ENCODE measurements around the gene FER.
"Not testable (repeated sequence)": the region's sequence is repeated elsewhere in the genome, so short reads cannot be mapped to it uniquely, and the experiment has no call there.

FER gene

DNA sequence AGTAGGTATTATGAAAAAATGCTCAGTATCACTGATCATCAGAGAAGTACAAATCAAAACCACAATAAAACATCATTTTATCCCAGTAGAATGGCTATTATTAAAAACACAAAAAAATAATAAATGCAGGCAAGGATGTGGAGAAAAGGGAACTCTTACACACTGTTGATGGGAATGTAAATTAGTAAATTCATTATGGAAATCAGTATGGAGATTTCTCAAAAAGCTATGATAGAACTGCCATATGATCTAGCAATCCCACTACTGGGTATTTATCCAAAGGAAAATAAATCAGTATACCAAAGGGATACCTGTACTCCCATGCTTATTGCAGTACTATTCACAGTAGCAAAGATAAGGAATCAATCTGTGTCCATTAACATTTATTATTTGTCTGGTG lies 209.6 kb downstream of the FER start:
- no peak for DNase-seq (ENCODE audit: low read depth)

- no peak for DNase-seq (ENCODE audit: low read depth)
Measured at GRCh38 chr5:108966910-108967309, 219.2 kb downstream of the FER start.

GRCh38 chr5:108974594-108974993 lies 226.9 kb downstream of the FER start:
- DNase-seq (ENCODE audit: low read depth): no peak

DNA sequence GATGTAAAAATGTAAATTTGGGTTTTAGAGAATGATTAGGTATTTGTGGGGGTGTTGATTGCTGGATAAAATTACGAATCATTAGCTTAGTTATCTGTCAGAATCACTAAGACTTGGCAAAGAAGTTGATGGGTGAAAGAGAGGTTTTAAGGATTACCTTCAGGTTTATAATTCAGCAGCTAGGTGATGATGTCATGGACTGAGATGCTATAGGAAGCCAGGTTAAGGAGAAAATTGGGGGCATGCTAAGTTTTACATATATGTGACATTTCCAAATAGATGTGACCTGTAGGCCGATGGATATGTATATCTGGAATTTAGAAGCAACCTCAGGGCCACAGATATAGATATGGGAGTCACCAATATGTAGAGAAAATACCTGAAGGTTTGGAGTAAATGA lies 228.0 kb downstream of the FER start:
- no peak for DNase-seq (ENCODE audit: low read depth)

DNA sequence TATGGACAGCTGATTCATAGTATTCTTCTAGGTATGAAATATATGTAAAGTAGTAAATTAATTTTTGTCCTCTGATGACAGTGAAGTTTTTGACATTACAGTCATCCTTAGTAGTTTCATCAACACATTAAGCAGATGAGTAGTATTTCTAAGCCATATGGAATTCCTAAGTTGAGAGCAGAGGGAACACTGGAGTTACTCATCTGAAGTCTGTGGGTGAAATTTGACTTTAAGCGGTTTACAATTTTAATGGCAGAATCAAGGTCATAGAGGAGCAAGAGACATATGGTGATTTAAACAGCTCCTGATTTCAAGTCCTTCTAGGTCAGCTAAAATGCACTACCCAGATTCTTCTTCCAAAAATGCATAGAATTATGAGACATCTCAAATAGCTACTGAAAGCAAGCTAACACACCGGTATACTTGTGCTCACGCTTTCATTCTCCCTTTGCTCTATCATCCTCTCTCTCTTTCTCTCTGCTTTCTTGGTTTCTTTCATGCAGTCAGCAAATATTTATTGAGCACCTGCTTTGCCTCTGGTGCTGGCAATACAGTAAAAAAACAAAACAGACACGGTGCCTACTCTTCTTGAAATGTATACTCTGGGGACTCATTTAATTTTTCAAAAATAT lies 235.9 kb downstream of the FER start:
- no peak for DNase-seq (ENCODE audit: low read depth)

- no peak for DNase-seq (ENCODE audit: low read depth)
Measured at GRCh38 chr5:108989761-108990392, 242.2 kb downstream of the FER start.

- DNase-seq (ENCODE audit: low read depth): not testable (repeated sequence)
Measured at GRCh38 chr5:108992396-108993085, 244.8 kb downstream of the FER start.

DNA sequence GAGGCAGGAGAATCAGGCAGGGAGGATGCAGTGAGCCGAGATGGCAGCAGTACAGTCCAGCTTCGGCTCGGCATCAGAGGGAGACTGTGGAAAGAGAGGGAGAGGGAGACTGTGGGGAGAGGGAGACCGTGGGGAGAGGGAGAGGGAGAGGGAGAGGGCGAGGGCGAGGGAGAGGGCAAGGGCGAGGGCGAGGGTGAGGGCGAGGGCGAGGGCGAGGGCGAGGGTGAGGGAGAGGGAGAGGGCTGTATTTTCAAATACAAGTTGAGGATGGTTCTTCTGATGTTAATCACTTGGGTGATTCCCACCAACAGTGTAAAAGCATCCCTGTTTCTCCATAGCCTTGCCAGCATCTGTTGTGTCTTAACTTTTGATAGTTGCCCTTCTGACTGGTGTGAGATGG lies 245.7 kb downstream of the FER start:
- DNase-seq (ENCODE audit: low read depth): not testable (repeated sequence)

DNA sequence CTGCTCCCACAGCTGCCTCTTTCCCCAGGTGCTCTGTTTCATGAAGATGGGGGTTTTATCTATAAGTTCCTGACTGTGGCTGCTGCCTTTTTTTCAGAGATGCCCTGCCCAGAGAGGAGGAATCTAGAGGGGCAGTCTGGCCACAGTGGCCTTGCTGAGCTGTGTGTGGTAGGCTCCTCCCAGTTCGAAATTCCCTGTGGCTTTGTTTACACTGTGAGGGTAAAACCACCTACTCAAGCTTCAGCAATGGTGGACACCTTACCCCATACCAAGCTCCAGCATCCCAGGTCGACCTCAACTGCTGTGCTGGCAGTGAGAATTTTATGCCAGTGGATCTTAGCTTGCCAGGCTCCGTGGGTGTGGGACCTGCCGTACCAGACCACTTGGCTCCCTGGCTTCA lies 250.0 kb downstream of the FER start:
- DNase-seq (ENCODE audit: low read depth): no peak

GRCh38 chr5:108998216-108998615 lies 250.5 kb downstream of the FER start:
- DNase-seq (ENCODE audit: low read depth): no peak

DNA sequence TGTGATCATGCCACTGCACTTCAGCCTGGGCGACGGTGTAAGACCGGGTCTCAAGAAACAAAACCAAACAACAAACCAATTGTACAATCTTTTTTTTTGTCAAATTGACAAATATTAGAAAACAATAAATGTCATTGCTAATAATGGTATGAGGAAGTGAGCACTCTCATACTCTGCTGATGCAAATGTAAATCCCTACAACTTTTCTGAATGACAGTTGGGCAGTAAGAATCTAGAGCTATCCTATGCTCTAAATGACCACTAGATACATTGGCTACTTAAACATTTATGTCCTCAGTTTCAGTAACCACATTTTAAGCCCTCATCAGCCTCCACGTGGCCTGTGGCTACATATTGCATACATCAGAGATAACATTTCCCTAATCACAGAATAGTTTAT lies 256.2 kb downstream of the FER start:
- no peak for DNase-seq (ENCODE audit: low read depth)

- DNase-seq (ENCODE audit: low read depth): no peak
Measured at GRCh38 chr5:109005297-109006009, 257.8 kb downstream of the FER start.

GRCh38 chr5:109006129-109006528 lies 258.4 kb downstream of the FER start:
- DNase-seq (ENCODE audit: low read depth): no peak

GRCh38 chr5:109016300-109016699 lies 268.6 kb downstream of the FER start:
- DNase-seq (ENCODE audit: low read depth): no peak

GRCh38 chr5:109022056-109022455 lies 274.4 kb downstream of the FER start:
- no peak for DNase-seq (ENCODE audit: low read depth)

- DNase-seq (ENCODE audit: low read depth): not testable (repeated sequence)
Measured at GRCh38 chr5:109025729-109026128, 278.0 kb downstream of the FER start.

DNA sequence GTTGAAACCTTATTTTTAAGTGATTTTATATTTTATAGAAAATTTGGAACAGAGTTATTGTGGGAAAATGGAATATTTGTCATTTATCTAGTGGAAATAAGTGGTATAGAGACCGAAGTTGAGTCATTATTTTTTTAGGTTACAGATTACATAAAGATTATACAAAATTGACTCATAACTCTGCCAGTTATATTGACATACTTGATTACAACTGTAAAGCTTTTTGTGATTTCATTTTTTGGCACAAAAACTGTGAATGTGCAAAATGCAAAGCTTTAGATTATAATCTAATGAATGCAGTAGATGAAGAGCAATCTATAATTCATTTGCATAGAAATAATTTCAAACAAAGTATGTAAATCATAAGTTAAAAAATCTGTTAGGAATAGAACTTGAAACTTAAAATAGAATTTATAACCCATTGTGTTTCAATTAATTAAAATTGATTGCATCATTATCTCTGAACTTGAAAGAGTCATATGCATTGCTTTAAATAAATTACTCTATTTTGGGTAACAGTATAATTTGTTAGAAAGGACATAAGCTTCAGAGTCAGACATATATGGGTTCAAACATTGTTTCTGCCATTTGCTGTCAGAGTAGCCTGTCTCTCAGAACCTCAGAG lies 280.4 kb downstream of the FER start:
- DNase-seq (ENCODE audit: low read depth): no peak

GRCh38 chr5:109028608-109029299 lies 281.1 kb downstream of the FER start:
- DNase-seq (ENCODE audit: low read depth): no peak

DNA sequence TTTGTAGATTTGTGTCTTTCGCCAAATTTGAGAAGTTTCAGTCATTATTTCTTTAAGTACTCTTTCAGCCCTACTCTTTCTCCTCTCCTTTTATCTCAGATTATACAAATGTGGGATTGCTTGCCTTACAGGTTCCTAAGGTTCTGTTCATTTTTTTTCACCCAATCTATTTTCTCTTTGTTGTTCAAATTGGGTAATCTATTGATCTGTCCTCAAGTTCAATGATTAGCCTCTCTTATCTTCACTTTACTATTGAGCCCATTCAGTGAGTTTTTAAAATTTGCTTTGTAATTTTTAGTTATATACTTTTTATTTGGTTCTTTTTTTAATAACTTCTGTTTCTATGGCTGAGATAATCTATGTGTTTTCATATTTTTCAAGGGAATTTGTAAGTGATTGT lies 282.1 kb downstream of the FER start:
- no peak for DNase-seq (ENCODE audit: low read depth)

- no peak for DNase-seq (ENCODE audit: low read depth)
Measured at GRCh38 chr5:109030360-109031143, 282.9 kb downstream of the FER start.

GRCh38 chr5:109034306-109034705 lies 286.6 kb downstream of the FER start:
- DNase-seq (ENCODE audit: low read depth): no peak

Data from activated T-cell treated with anti-CD3 and anti-CD28 coated beads for 24 hours (primary cell).